GM18517 (cell line): ENCODE data around the gene RPL34.

Experiments
- ATAC-seq: cut with Tn5 transposase; IDR thresholded peaks from one replicate; pipeline ENCODE4 v1.9.1; 2021; ENCODE audit warnings: mild to moderate bottlenecking, moderate library complexity; ENCODE audit not compliant: unreplicated experiment

The RPL34 gene

GRCh38 chr4:108622828-108623227, 2.5 kb downstream of the RPL34 start:
- ATAC-seq = no peak

- no peak for ATAC-seq
Observed at GRCh38 chr4:108624263-108625056, 4.1 kb downstream of the RPL34 start.

DNA sequence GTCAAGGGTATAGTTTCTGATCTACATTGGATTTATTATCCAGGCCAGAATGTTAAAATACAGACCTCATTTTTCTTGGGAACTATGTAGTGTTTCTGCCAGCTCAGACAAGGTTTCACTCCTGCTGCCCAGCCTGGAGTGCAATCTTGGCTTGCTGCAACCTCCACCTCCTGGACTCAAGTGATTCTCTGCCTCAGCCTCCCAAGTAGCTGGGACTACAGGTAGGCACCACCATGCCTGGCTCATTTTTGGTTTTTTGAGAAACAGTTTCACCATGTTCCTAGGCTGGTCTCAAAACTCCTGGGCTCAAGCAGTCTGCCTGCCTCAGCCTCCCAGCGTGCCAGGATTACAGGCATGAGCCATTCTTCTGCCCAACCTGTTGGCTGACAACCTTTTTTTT, 5.7 kb downstream of the RPL34 start:
- ATAC-seq = no peak

DNA sequence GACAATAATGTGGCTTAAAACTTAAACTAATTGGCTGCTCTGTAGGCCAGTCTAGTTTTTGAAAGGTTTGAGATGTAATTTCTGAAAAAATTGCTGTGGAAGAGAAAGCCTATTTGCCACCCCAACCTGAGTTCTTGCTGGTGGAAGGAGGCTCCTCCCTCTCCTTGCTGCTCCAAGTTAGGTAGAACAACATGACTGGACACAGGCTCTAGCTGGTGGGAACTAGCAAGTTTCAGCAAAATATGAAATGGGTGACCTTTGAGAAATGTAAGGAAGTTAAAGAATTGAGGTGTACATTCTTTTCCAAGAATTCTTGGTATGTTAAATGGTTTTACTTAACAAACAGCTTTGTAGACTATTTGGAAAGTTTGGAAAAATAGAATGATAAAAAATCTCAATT, 8.0 kb downstream of the RPL34 start:
- ATAC-seq = no peak

DNA sequence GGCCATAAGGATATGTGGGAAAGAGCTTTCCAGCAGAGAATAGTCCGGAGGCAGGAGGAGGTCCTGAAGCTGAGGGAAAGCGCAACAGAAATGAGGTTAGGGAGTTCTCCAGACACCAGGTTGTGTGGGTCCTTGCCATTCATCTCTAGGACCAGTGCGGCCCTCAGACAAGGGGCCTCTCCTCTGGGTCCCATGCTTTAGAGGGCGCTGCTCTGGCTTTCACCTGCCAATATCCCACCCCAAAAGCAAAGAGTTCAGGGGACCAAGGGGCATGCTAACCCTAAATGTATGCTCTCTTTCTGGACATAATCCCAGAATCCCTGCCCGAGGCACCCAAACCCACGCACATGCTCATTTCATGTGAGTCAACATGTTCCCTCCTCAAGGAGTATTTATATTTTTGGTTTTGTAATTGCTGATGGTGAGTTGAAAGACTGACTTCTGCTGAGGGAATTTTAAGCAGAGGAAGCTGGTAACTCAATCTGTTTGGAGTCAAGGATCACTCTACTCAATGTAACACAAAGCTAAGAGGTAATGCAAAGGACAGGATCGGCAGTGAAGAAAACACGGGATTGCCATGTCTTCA, 14.8 kb downstream of the RPL34 start:
- ATAC-seq = no peak

GRCh38 chr4:108636246-108636645, 15.9 kb downstream of the RPL34 start:
- ATAC-seq = no peak

- ATAC-seq = no peak
Observed at GRCh38 chr4:108637856-108638255, 17.5 kb downstream of the RPL34 start.

GRCh38 chr4:108644237-108644636, 23.9 kb downstream of the RPL34 start:
- ATAC-seq = no peak

GRCh38 chr4:108646706-108647105, 26.3 kb downstream of the RPL34 start:
- no peak for ATAC-seq

GRCh38 chr4:108649863-108650211, 29.5 kb downstream of the RPL34 start:
- peak; percentile 27 for ATAC-seq

DNA sequence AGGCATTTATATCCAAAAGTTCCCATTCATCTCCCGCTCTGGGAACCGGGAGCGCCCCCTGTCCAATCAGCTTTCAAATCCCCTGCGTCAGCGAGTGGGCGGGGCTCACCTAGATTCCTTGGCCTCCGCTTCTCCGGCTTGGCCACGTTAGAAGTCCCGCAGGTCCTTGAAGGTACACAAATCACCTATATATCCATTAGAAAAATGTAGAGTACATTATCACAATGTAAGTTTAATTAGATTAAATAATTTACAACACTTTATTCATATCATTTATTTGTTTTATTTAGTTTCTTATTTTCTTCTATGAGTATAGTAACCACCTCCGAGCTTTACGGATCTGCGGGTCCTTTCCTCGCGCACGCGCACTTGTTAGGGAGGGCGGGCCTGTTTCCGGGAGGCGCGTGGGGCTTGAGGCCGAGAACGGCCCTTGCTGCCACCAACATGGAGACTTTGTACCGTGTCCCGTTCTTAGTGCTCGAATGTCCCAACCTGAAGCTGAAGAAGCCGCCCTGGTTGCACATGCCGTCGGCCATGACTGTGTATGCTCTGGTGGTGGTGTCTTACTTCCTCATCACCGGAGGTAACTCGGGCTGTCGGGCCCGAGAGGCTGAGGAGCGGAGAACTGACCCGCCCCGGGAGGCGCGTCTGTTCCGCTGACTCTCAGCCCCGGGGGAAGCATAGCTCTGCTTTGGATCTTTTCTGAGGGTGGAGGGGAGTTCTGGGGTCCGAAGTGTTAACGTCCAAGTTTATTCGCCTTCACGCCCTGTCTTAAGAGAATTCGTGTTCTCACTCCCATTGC, 30.0 kb downstream of the RPL34 start, which contains the start of gene OSTC:
Gene OSTC, plus strand, starts transcription at position 388 of the 802 bp plus-strand sequence. Its CDS starts 57 bp downstream, at position 445.
- peak; percentile 95 for ATAC-seq

DNA sequence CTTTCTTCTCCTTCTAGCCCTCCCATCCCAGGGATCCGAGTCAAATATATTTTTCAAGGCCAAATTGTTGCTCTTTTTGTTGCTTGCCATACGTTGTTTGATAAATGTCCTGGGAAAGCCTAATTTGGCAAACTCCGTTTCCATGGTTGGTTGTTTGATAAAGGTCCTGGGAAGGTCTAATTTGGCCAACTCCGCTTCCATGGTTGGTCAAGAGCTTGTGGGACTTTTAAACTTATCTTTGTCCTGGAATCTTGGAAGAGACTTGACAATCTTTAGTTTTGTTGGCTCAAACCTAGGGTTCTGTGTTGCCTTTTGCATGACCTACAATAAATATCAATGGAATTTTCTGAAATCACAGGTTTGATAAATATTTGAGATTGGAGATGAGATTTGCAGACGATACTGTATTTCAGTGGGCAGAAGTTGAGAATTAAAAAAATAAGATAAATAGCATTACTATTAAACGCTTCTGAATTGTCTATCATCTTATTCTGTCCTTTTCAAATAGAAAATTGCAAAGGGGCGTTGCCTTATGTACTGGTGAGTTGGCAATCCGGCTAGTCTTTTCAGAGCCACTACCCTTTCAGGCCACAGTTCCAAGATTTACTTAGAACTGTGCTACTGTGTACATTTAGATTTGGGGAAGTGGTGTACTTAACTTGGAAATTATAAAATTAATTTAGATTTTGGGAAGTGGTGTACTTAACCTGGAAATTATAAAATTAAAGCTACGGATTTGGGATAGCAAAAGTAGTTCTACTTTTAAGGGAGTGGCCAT, 30.8 kb downstream of the RPL34 start:
- ATAC-seq = no peak

GRCh38 chr4:108662629-108663028, 42.3 kb downstream of the RPL34 start:
- ATAC-seq = no peak

GRCh38 chr4:108674356-108674977, 54.1 kb downstream of the RPL34 start:
- ATAC-seq = no peak
